ENCODE data around the gene SCNN1A. TPM values are rescaled to one million over a fixed set of nuclear protein-coding genes. Genes with fewer than 3 reads are reported as not detected.

Gene SCNN1A
- total RNA-seq, 4 donors from 2014 or later: 229 to 449 (median 336) TPM

- H3K36me3 ChIP-seq: no peaks in the 10 kb centered on the region
- peak; percentile 43 to 45 for DNase-seq
- no peak for TF ChIP-seq POLR2A (IDR thresholded peaks at IDR 0.05)
- no peak for TF ChIP-seq CTCF (IDR thresholded peaks at IDR 0.05)
- intact Hi-C loops (cut with DNase I): no loop called here
- peak overlapping the region in 1 of 3 donors; percentile 10 for H3K27ac ChIP-seq
- peak overlapping the region in 2 of 3 donors; percentile 50 to 52 for H3K4me3 ChIP-seq (replicated peaks in 1 of 3)
- no peaks in the 10 kb centered on the region for H3K27me3 ChIP-seq
- peaks cover 10 to 39% of the 10 kb centered on the region in 2 donors for H3K4me1 ChIP-seq
- WGBS, 2 donors: 43 to 44% methylated on average over 14 to 19 of the region's 43 CpGs
- no peaks in the 10 kb centered on the region for H3K9me3 ChIP-seq
These were observed 64.4 kb downstream of the SCNN1A start for GRCh38 chr12:6310771-6311610.

- TF ChIP-seq POLR2A (IDR thresholded peaks at IDR 0.05) (no peak), CTCF (IDR thresholded peaks at IDR 0.05) (no peak)
- Histone ChIP-seq H3K27ac (no peak overlapping the region), H3K4me3 (replicated peaks in 1 of 3) (no peak overlapping the region), H3K4me1 (peaks cover 7 to 26% of the 10 kb centered on the region in 2 donors), H3K36me3 (no peaks in the 10 kb centered on the region), H3K27me3 (no peaks in the 10 kb centered on the region), H3K9me3 (no peaks in the 10 kb centered on the region)
- DNase-seq: no peak
- intact Hi-C loops (cut with DNase I): no loop called here
- 78 to 93% methylated on average over 5 of the region's 5 CpGs for WGBS, 2 donors
These were observed 67.8 kb downstream of the SCNN1A start for GRCh38 chr12:6307529-6307928.

GRCh38 chr12:6306599-6307220, 68.7 kb downstream of the SCNN1A start:
- WGBS, 2 donors: 92 to 93% methylated on average over 11 of the region's 11 CpGs
- no peak for DNase-seq

GRCh38 chr12:6306151-6306550, 69.2 kb downstream of the SCNN1A start:
- H3K9me3 ChIP-seq: no peaks in the 10 kb centered on the region
- 65 to 82% methylated on average over 6 of the region's 6 CpGs for WGBS, 2 donors
- intact Hi-C loops (cut with DNase I): no loop called here
- peak in 1 of 2 donors; percentile 0 for DNase-seq
- no peaks in the 10 kb centered on the region for H3K36me3 ChIP-seq
- peaks cover 4 to 12% of the 10 kb centered on the region in 2 donors for H3K4me1 ChIP-seq
- H3K27me3 ChIP-seq: no peaks in the 10 kb centered on the region
- no peak overlapping the region for H3K27ac ChIP-seq
- no peak overlapping the region for H3K4me3 ChIP-seq (replicated peaks in 1 of 3)
- TF ChIP-seq POLR2A (IDR thresholded peaks at IDR 0.05) (no peak), CTCF (IDR thresholded peaks at IDR 0.05) (no peak)

More at GRCh38 chr12:6306599-6307220, 68.7 kb downstream of the SCNN1A start:
- Histone ChIP-seq H3K27me3 (no peaks in the 10 kb centered on the region), H3K9me3 (no peaks in the 10 kb centered on the region), H3K4me1 (peaks cover 4 to 18% of the 10 kb centered on the region in 2 donors), H3K36me3 (no peaks in the 10 kb centered on the region), H3K4me3 (replicated peaks in 1 of 3) (no peak overlapping the region), H3K27ac (no peak overlapping the region)
- TF ChIP-seq CTCF (IDR thresholded peaks at IDR 0.05): no peak
- TF ChIP-seq POLR2A (IDR thresholded peaks at IDR 0.05): no peak
- intact Hi-C loops (cut with DNase I): no loop called here

GRCh38 chr12:6303071-6303470, 72.3 kb downstream of the SCNN1A start:
- Histone ChIP-seq H3K27ac (no peak overlapping the region), H3K4me3 (replicated peaks in 1 of 3) (no peak overlapping the region), H3K9me3 (no peaks in the 10 kb centered on the region), H3K36me3 (no peaks in the 10 kb centered on the region), H3K27me3 (no peaks in the 10 kb centered on the region), H3K4me1 (no peaks in the 10 kb centered on the region)
- intact Hi-C loops (cut with DNase I): no loop called here
- no peak for DNase-seq
- 87 to 89% methylated on average over 5 of the region's 5 CpGs for WGBS, 2 donors
- TF ChIP-seq POLR2A (IDR thresholded peaks at IDR 0.05) (no peak), CTCF (IDR thresholded peaks at IDR 0.05) (no peak)

All from thyroid gland (tissue), 4 donors.